NCI-H2081 treated with DMSO at 0.1 percent for 48 hours (cell line): ENCODE measurements around the gene ARHGAP44.

ENCODE experiments used
- DNase-seq: peaks from one replicate; lab custom pipeline; 2025; lab: John Stamatoyannopoulos, UW

ARHGAP44 gene

DNA sequence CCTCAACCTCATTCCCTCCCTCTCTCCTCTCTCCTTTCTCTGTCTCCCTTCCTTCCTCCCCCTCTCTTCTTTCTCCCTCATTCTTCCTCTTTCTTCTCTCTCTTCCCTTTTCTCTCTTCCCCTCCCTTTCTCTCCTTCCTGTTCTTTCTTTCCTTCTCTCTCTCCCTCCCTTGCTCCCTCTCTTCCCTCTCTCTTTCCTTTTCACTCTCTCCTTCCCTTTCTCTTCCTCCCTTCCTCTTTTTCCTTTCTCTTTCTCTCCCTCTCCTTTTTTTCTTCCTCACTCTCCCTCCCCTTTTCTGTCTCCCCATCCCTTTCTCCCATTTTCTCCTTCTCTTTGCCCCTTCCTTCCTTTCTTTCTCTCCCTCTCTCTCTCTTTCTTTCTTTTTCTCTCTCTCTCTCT lies 236.4 kb downstream of the ARHGAP44 start:
- no peak for DNase-seq

DNA sequence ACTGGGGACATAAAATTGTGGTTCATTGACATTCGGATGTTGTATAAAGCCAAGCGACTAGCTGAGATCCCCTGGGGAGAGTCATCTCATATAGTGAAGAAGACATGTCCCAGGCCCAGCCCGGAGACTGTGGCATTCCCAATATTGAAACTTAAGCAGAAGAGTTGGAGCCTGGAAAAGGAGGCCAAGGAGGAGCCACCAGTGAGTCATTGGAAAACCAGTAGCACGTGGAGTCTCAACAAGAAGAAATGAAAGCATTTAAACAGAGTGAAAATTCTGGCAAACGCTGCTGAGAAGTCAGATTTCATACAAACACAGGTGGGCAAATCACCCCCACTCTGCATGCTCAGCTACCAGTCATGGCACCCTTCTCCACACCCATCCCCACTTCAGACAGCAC lies 237.9 kb downstream of the ARHGAP44 start:
- DNase-seq, result no peak

DNA sequence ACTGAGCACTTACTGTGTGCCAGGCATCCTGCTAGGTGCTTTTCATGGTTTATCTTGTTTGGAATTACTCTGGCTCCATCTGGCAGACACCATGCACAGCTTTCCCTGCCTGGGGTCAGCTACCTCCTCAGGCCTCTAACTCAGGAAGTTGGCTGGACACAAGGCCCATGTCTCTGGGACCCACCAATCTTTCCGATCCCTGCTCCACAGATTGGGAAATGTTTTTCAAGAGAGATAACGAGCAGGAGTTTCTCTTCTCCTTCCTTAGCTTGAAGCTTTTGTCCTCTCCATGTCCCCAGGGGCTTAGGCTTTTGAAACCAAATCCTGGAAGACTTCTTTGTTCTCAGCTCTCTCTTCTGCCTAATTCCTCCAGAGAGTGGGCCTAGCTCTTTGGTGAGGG lies 240.0 kb downstream of the ARHGAP44 start:
- no peak for DNase-seq

DNA sequence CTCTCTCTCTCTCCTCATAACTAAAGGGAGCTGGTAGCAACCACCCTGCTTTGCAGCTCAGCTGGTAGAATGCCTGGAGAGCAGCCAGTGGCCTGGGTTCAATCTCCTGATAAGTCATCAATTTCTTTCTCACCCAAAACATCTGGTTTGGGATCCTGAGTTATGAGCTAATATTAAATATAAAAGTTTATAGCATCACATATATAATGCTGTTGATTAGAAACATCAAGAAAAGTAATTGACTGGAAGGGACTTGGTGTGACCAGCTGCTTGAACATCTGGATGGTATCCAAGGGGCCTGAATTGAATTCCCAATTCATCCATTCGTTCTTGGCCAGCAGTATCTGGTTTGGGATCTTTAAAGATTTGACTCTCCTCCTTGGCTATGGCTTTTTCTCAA lies 240.8 kb downstream of the ARHGAP44 start:
- no peak for DNase-seq

DNA sequence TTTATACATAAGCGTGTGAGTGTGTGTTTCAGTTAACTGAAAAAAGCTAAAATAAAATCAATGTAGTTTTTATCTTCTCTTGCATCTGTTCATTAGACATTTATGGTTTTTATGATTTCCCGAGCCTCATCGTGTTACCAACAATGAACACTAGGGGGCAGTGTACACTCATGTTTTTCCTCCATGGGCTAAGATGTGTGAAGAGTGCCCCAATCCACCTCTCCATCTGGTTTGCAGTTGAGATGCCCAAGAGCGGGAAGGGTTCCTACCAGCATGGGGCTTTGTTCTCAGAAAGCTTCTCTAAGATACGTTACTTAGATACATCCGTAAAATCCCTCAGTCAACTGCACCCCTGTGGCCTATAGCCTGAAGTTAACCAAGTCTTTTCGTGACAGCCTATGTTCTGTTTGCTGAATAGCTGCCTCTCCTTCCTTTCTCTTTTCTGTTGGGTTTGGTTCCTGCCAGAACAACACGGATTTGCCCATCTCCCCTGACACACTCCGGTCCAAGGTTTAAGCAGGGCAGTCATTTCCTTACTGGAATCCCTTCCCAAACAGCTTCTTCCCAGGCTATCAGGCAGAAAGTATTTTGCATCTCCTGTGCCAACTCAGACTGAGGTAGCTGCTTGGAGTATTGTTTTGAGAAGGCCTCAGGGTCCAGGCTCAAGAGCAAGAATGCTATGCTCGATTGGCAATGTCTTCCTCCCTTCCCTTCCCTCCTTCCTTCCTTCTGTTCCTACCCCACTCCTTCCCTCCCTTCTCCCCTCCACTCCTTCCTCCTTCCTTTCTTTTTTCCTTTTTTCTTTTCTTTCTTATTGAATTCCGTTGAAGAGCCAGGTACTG lies 241.4 kb downstream of the ARHGAP44 start:
- no peak for DNase-seq

DNA sequence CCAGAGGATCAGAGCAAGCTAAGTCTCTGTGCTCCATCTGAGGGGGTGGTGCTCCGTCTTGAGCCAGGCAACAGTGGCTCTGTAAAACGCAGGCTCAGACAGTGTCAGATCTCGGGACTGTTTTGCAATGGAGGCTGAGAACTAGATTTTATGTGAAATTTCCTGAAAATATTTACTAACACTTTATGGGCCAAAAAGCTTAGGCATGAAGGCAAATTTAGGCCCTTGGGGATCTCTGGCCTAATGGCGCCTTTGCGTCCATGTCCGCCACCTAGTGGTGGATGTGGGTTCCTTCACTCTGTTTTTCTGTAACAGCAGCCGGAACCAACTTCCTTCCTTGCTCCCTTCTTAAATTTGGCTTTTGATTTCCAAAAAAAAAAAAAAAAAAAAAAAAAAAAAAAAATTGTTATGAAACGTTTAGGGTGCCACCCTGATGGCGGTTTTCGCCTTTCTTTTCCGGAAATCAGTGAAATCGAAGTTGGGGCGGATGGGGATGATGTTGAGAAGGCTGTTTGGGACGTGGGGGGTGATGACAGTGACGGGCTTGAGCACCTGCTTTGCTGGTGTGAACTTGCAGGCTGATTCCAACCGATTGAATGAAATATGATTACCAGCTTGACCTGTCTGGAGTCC lies 242.5 kb downstream of the ARHGAP44 start:
- no peak for DNase-seq

DNA sequence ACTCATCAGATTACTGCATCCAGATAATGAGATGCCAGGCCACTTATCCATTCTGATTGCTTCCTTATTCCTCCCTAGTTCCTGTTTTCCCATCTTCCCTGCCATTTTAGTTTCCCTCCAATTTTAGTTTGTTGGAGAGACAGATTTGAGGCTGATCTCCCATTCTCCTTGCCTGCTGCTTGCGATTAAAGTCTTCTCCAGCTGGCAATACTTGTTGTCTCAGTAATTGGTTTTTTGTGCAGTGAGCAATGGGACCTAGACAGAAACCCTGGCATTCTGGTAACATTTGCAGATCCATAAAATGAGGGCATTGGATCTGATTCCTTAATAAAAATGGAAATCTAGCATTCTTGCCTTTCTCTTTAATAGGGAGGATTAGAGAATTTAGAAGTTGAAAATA lies 246.1 kb downstream of the ARHGAP44 start:
- DNase-seq, result no peak

DNA sequence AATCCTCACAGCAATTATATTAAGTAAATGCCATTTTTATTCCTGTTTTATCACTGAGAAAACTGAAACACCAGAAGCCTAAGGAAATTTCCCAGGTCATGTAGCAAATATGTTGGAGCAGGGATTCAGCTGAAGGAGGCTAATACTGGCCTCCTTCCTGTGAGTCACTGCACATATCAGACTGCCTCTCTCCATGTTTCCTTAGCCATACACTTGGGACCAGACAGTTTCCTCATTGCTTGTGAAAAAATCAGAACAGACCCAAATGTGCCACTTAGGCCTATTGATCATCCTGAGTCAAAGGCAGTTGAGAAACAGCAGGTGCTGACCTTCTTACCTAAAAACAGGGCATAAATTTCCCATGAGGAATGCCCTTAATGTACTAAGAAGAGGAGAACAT lies 247.5 kb downstream of the ARHGAP44 start:
- DNase-seq, result no peak

DNA sequence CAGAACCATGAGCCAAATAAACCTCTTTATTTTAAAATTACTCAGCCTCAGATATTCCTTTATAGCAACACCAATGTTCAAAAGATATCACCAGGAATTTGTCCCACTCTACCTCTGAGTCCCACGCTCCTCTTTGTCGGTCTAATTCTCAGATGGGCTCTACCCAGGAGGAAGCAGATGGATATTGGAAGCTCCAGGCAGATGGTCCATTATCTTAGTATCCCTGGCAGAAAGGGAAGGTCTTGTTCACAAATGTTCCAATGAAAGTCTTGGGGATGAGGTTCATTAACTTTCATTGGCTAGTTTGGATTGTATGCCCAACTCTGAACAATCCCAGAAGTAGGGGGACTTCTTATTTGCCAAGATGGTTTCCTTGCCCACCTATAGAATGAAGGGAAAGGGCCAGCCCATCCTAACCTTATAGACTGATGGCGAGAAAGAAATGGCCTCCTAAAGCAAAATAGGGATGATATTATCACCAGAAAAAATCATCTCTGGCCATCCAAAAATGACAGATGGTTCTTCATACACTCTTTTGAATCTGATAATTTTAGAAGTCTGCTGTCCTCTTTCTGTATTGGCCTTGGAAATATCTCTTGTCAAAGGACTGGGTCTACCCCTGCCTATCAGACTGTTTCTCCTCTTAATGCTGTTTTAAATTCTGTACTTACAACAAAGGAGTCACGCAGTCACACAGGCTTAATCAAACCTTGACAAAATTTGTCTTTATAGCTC lies 249.8 kb downstream of the ARHGAP44 start:
- no peak for DNase-seq
